NCI-H345 (cell line): ENCODE results near the gene BLM.

Experiments used
- DNase-seq: peaks from one replicate; lab custom pipeline; 2025; lab: John Stamatoyannopoulos, UW

BLM gene

DNA sequence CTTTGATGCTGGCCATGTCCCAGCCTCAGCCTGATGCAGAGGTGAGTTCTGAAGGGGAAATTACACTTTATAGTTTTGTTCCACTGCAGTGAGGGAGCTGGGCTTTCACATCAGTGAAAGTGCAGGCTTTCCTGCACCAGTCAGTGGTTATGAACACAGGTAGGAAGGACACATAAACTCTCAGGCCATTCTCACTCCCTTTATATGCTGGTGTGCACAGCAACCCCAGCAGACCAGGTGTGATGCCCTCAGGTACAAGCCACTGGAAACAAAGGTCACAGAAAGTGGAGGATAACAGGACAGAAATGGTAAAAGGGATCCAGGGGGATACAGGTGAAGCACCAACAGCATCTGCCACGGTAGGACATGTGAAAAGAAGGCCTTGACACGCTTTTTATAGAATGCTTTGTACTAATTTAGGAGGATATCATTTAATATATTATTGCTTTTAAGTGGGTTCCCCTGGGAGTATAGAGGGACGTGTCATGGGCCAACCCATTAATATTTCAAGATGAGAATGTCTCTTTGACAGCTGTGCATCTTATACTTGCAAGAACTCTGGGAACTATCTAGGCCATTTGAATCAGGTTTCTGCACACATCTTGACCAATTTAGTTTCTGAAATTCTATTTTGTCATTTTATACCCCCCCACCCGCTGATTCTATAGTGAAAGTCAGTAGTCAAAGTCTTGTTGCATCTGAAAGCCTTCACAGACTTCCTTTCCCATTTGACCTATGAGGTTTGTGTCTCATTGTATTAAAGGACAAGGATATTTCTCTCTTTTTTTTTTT is 25.0 kb upstream of the BLM start:
- no peak for DNase-seq

GRCh38 chr15:90694987-90695386 is 22.2 kb upstream of the BLM start:
- DNase-seq = no peak

DNA sequence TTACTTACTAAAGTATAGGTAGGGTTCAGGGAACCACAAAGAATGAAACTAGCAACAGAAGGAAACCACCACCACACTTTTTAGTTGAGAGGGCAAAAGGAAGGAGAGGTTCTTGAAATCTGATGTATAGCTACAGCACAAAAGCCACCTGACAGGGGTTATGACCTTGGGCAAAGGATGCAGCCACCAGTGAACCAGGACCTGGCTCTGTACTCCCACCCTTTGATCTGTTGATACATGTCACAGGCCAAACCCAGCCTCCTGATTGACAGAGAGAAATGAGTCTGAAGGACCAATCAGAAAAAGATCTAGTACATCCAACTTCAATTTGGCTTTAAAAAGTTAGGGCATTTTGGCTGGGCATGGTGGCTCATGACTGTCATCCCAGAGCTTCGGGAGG is 20.0 kb upstream of the BLM start:
- no peak for DNase-seq

GRCh38 chr15:90698629-90699028 is 18.5 kb upstream of the BLM start:
- no peak for DNase-seq

- DNase-seq = no peak
These were observed 16.1 kb upstream of the BLM start for GRCh38 chr15:90701048-90701447.

DNA sequence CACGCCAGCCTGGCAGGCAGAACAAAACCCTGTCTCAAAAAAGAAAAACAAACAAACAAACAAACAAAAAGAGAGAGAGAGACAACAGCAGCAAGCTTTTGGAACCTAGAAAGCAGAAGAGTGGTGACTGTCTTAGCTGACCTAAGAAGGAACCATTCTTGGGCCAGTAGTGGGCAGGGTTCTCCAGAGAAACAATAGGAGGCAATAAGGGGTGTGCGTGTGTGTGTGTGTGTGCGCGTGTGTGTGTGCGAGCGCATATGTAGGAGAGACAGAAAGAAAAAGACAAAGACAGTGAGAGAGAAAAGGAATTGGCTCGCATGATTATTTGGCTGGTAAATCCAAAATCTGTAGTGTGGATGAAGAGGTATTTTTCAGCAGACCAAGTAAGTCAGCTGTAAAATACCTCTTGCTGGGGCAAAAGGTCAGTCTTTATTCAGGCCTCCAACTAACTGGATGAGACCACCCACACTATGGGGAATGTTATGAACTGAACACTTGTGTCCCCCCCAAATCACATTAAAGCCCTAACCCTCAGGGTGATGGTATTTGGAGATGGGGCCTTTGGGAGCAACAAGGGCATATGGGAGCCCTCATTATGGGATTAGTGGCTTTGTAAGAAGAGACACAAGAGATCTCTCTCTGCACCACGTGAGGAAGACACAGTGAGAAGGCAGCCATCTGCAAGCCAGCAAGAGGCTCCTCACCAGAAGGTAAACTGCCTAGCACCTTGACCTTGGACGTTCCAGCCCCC is 15.1 kb upstream of the BLM start:
- DNase-seq = no peak

GRCh38 chr15:90703455-90703854 is 13.7 kb upstream of the BLM start:
- DNase-seq = no peak

DNA sequence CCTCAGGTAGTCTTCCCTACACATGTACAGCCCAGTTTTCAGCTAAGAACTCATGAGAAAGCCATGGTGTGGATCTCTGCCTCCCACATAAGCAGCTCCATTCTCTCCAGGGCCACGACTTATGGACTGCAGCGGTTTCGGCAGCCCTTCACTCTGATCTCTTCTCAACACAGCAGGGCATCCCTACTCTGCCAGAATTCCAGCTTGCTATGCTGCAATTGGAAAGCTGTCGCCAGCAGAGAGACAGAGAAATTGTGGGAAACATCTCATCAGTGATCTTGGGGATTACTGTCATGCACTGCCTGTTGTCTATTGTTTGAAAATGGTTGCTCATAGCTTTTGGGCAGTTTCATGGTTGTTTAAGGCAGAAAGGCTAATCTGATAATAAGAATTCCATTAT is 11.9 kb upstream of the BLM start:
- peak; percentile 17 for DNase-seq

GRCh38 chr15:90706394-90707327 is 10.5 kb upstream of the BLM start:
- peak; percentile 92 for DNase-seq

DNA sequence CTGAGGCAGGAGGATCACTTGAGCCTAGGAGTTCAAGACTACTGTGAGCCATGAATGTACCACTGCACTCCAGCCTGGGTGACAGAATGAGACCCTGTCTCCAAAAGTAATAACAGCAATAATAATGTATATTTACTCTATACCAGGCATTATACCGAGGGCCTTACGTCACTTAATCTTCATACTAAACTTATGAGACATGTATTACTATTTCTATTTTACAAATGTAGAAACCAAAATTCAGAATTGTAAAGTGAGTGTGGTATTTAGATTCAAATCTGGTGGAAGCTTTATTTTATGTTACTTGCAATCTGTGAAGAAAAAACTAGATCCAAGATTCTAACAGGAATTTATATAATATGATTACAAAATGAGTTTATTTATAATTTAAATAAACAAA is 9.7 kb upstream of the BLM start:
- no peak for DNase-seq

DNA sequence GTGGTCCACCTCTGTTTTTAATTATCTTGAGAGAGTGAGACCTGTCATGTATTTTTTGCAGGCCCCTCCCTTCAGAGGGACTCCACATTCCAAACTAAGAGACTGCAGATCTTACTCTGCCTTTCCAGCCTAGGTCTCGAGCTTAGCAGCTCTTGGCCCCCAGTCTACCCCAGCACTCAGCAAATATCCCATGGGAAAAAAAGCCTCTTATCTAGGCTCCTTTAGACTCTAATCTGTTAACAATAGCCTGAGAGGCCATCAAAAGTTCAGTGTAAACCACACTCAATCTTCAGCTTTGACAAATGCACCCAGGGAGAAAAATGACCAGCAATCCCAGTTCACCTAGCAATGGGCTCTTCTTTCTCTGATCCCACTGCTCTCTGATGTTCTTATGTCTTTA is 8.6 kb upstream of the BLM start:
- DNase-seq = no peak

DNA sequence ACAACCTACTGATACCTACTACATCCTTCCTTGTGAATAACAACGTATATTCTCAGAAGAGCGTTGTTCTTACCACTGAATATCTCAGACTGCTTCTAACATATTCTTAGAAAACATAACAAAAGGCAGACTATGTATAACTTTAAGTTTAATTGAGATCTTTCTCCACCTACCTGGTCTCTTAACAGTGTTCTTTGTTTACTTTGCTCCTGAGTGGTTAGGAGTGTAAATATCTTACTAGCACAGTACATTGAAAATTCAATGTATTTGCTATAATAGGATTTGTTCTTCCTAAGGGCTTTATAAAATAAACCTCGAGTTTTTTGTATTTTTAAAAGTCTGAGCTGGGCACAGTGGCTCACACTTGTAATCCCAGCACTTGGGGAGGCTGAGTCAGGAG is 7.9 kb upstream of the BLM start:
- DNase-seq = no peak

GRCh38 chr15:90710436-90711027 is 6.6 kb upstream of the BLM start:
- DNase-seq = no peak

GRCh38 chr15:90711418-90711824 is 5.7 kb upstream of the BLM start:
- no peak for DNase-seq

GRCh38 chr15:90711842-90712241 is 5.3 kb upstream of the BLM start:
- no peak for DNase-seq

DNA sequence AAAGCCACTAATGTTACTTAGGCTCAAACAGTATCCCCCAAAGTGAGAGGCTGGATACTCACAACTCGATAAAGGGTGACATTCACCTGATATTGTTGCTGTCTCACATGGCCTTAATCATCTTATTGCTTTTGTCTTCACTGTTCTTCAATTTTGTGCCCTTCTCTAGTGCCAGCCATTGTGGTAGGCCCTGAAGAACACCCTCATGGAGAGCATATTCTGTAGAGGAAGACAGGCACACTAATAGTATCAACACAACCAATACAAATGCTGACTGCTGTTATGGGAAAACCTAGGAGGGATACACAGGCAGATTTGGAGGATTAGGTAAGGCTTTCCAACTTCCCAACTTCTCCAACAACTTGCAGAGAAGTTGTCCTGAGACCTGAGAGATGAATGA is 4.1 kb upstream of the BLM start:
- no peak for DNase-seq

GRCh38 chr15:90716317-90716975 is 700 bp upstream of the BLM start:
- no peak for DNase-seq

DNA sequence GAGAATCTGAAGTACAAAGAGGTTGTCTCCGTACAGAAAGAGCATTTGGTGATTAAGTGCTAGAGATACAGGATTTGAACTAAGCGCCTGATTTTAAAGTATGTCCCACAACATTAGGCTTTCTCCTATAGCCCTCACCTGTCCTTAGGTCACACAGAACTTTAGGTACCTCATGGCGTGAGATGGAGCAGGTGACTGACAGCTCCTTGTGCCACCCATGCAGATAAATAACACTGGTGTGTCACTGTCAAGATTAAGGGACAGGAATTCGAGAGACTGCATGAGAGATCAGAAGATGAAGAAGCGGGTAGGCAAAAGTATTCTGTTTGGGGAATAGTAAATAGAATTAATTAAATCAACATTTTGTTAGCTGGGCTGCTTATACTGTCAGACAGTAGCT is 1.1 kb downstream of the BLM start:
- no peak for DNase-seq

GRCh38 chr15:90720131-90720530 is 3.0 kb downstream of the BLM start:
- DNase-seq = no peak

DNA sequence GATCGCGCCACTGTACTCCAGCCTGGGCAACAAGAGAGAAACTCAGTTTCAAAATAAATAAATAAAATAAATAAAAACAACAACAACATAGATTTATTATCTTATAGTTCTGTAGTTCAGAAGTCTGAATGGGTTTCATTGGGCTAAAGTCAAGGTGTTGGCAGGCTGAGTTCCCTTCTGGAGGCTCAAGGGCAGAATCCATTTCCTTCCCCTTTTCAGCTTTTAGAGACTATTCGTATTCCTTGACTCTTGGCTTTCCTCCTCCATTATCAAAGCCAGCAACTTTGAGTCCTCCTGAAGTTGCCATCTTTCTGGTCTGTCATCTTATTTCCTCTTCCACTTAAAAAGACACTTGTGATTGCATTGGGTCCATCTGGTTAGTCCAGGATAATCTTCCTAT is 12.1 kb downstream of the BLM start:
- DNase-seq = no peak

GRCh38 chr15:90730290-90730689 is 13.1 kb downstream of the BLM start:
- no peak for DNase-seq

GRCh38 chr15:90735923-90736322 is 18.8 kb downstream of the BLM start:
- no peak for DNase-seq
